GM18951 (cell line): ENCODE measurements around the gene COL6A3.

Source experiments
- POLR2A ChIP-seq: IDR thresholded peaks from 4 replicates; pipeline ENCODE4 v1.6.1; 2011; ENCODE audit warnings: mild to moderate bottlenecking; ENCODE audit not compliant: insufficient read length, insufficient read depth; ENCODE audit errors: extremely low read depth
- in situ Hi-C: fragments of 300-500 bp; cut with MboI; formaldehyde crosslinking; loops from one replicate; pipeline ENCODE4 v1.12.0; 2022; ENCODE audit warnings: low sequenced_read_pairs, mixed read lengths, inconsistent platforms; ENCODE audit not compliant: unreplicated experiment

Gene COL6A3

GRCh38 chr2:237283131-237283928, 130.6 kb downstream of the COL6A3 start:
- TF ChIP-seq POLR2A, result no peak
- in situ Hi-C loops, result no loop called here

GRCh38 chr2:237282568-237283128, 131.3 kb downstream of the COL6A3 start:
- in situ Hi-C loops, result no loop called here

GRCh38 chr2:237281836-237282306, 132.1 kb downstream of the COL6A3 start:
- TF ChIP-seq POLR2A, result no peak

More at GRCh38 chr2:237282568-237283128, 131.3 kb downstream of the COL6A3 start:
- no peak for TF ChIP-seq POLR2A

GRCh38 chr2:237280939-237281338, 133.0 kb downstream of the COL6A3 start:
- TF ChIP-seq POLR2A, result no peak

More at GRCh38 chr2:237281836-237282306, 132.1 kb downstream of the COL6A3 start:
- in situ Hi-C loops, result no loop called here

GRCh38 chr2:237280229-237280628, 133.7 kb downstream of the COL6A3 start:
- in situ Hi-C loops, result no loop called here

More at GRCh38 chr2:237280939-237281338, 133.0 kb downstream of the COL6A3 start:
- in situ Hi-C loops, result no loop called here

GRCh38 chr2:237279012-237279768, 134.8 kb downstream of the COL6A3 start:
- in situ Hi-C loops, result no loop called here
- no peak for TF ChIP-seq POLR2A

More at GRCh38 chr2:237280229-237280628, 133.7 kb downstream of the COL6A3 start:
- TF ChIP-seq POLR2A, result no peak

- TF ChIP-seq POLR2A, result no peak
These were observed 135.4 kb downstream of the COL6A3 start for GRCh38 chr2:237278568-237278967.

GRCh38 chr2:237276716-237277490, 137.1 kb downstream of the COL6A3 start:
- TF ChIP-seq POLR2A, result no peak
- in situ Hi-C loops, result no loop called here

More at GRCh38 chr2:237278568-237278967, 135.4 kb downstream of the COL6A3 start:
- in situ Hi-C loops, result no loop called here
